Fibroblast of mammary gland (primary cell): ENCODE results near the gene OR56A1.

Experiments used
- DNase-seq: peaks from one replicate; pipeline ENCODE4 v3.0.0-alpha.2; 2010; ENCODE audit warnings: low read depth
- H3K4me3 ChIP-seq: 2 replicates; pipeline ENCODE4 v1.5.1; 2011; ENCODE audit warnings: low read depth, mild to moderate bottlenecking, low read length, moderate library complexity; ENCODE audit not compliant: control insufficient read depth
- CTCF ChIP-seq: conservative IDR thresholded peaks from 2 replicates; pipeline ENCODE4 v1.5.1; 2011; ENCODE audit warnings: low read depth, low read length, inconsistent platforms; ENCODE audit not compliant: control insufficient read depth, insufficient read depth

Gene OR56A1

GRCh38 chr11:5992604-5993251 is 37.8 kb downstream of the OR56A1 start:
- H3K4me3 ChIP-seq: no peak overlapping the region
- DNase-seq: peak; percentile 20
- TF ChIP-seq CTCF: peak; percentile 50

GRCh38 chr11:5992150-5992549 is 38.4 kb downstream of the OR56A1 start:
- no peak for TF ChIP-seq CTCF
- DNase-seq: peak; percentile 68
- H3K4me3 ChIP-seq: no peak overlapping the region

- DNase-seq: no peak
- H3K4me3 ChIP-seq: no peak overlapping the region
- no peak for TF ChIP-seq CTCF
Observed at GRCh38 chr11:5989203-5989602, 41.4 kb downstream of the OR56A1 start.

GRCh38 chr11:5986885-5987284 is 43.7 kb downstream of the OR56A1 start, which contains the start of gene OR52L1:
Gene OR52L1 (minus strand): TSS chr11:5986985. CDS start chr11:5986930, 55 bp downstream.
- TF ChIP-seq CTCF: no peak
- no peak for DNase-seq
- no peak within 1 kb of the TSS for H3K4me3 ChIP-seq

- H3K4me3 ChIP-seq: no peak overlapping the region
- TF ChIP-seq CTCF: no peak
- no peak for DNase-seq
Observed at GRCh38 chr11:5983443-5983842, 47.1 kb downstream of the OR56A1 start.

GRCh38 chr11:5973530-5973929 is 57.0 kb downstream of the OR56A1 start:
- H3K4me3 ChIP-seq: no peak overlapping the region
- no peak for DNase-seq
- TF ChIP-seq CTCF: no peak
